Measurements from ENCODE around the gene CNNM1.

Gene CNNM1

GRCh38 chr10:99337901-99338300 lies 8.7 kb downstream of the CNNM1 start:
- no peak for DNase-seq (ENCODE audit: low spot score)

- no peak for DNase-seq (ENCODE audit: low spot score)
Measured at GRCh38 chr10:99339077-99339476, 9.9 kb downstream of the CNNM1 start.

- DNase-seq (ENCODE audit: low spot score), result no peak
Measured at GRCh38 chr10:99339563-99340047, 10.4 kb downstream of the CNNM1 start.

DNA sequence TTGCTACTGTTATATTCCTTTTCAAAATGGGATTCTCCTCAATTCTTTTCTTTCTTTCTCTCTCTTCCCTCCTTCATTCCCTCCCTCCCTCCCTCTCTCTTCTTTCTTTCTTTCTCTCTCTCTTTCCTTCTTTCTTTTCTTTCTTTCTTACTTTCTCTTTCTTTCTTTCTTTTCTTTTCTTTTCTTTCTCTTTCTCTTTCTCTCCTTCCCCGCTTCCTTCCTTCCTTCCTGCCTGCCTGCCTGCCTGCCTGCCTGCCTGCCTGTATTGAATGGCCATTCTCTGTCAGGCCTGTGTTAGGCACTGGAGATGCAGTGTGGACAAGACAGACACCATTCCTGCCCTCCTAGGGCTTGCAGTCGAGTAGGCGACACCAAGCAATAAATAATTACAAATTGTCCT lies 11.5 kb downstream of the CNNM1 start:
- no peak for DNase-seq (ENCODE audit: low spot score)

- DNase-seq (ENCODE audit: low spot score), result no peak
Measured at GRCh38 chr10:99341248-99341647, 12.1 kb downstream of the CNNM1 start.

GRCh38 chr10:99341860-99342490 lies 12.8 kb downstream of the CNNM1 start:
- DNase-seq (ENCODE audit: low spot score), result no peak

GRCh38 chr10:99343262-99343661 lies 14.1 kb downstream of the CNNM1 start:
- DNase-seq (ENCODE audit: low spot score), result no peak

- no peak for DNase-seq (ENCODE audit: low spot score)
Measured at GRCh38 chr10:99344715-99345114, 15.6 kb downstream of the CNNM1 start.

DNA sequence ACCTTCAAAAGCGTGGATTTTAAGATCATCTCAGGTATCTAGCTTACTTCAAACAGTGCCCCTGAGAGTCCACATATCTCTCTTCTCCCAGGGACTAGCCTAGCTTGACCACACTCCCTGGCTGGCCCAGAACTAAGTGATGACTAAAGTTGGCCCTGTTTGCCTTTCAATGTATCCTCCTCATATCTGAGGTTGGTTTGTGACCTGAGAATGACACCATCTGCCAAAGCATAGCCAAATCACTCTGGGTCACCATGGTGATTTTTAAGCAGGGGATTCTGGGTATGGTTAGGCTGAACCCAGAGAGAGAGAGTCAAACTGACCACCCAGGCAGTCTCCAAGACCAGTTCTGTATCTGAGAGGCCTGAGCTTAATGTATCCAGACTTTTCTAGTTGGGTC lies 16.2 kb downstream of the CNNM1 start:
- DNase-seq (ENCODE audit: low spot score), result no peak

DNA sequence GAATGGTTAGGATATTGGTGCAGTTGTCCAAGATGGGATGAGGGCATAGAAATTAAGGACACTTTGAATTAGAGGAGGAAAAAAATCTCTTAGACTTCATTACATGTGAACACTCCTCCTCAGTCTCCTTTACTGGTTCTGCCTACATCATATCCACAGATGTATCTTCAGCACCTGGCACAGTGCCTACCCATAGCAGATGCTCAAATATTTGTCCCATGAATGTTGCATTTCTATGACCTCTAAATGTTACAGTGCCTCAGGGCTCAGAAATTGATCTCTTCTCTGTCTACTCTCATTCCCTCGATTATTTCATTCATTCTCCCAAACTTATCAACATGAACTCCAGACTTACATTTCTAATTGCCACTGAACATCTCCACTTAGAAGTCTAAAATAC lies 17.1 kb downstream of the CNNM1 start:
- no peak for DNase-seq (ENCODE audit: low spot score)

GRCh38 chr10:99347672-99348071 lies 18.5 kb downstream of the CNNM1 start:
- no peak for DNase-seq (ENCODE audit: low spot score)

DNA sequence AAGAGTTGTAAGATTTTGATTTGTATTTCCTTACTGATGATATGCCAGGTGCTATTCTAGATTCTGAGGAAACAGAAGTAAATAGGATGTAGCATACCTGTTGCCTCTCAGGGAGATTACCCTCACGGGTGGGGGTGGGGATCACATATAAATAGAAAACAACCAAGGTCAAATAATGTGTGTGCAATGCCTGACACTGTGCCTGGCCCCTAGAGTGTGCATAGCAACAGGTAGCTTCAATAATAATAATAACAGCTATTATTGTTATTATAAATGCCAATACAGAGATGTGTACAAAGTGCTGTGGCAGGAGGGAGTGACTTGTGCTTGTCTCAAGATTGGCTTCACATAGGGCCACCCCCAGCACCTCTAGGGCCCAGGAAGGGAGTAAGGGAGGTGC lies 24.0 kb downstream of the CNNM1 start:
- no peak for DNase-seq (ENCODE audit: low spot score)

GRCh38 chr10:99357691-99358090 lies 28.5 kb downstream of the CNNM1 start:
- DNase-seq (ENCODE audit: low spot score), result no peak

DNA sequence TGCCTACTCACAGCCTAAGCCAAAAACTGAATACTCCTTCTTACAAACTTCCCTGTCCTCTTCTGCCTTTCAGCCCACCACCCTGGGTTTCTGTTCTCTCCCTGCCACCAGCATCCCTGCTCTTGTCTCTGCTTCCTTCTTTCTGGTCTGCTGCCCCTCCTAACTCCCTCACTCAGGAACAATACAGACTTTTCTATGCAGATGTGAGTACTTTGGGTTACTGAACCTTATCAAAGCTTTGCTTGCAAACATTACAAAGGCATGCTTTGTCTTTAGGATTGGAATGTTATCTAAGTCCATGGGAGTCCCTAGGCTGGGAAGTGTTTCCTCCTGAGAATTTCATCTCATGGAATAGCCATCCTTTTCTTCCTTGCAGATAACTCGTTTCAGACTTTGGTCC lies 28.9 kb downstream of the CNNM1 start:
- DNase-seq (ENCODE audit: low spot score), result no peak

DNA sequence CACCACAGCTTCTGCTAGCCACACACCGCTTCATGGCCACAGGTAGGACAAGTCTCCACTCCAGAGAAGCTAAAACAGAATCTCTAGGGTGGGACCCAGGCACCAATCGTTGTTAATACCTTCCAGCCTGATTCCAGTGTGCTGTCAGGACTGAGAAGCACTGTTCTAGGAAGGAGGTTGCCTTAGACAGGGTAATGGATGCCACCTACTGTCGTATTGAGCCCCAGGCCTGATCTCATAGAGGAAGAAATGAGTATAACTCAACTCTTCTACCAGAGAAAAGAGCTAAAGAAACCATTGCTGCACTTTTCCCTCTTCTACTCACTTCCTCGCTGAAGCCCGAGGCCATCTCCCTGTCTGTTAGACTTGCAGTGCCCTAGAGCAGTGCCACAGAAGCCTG lies 31.8 kb downstream of the CNNM1 start:
- DNase-seq (ENCODE audit: low spot score), result no peak

DNA sequence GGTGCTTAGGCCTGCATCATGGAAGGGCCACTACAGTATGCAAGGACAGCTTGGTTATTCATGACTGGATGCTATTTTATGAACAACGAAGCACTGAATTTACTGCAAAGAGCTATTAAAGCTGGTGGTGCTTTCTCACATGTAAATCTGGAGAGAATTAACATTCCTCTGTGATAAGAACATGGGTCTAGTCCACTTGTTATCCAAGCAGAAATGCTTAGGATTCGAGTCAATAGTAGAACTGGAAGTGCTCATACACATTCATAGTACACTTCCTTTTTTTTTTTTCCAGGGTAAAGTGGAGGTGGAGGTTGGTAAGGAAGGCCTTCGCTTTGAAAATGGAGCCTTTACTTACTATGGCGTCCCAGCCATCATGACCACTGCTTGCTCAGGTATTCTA lies 35.0 kb downstream of the CNNM1 start:
- DNase-seq (ENCODE audit: low spot score), result no peak

DNA sequence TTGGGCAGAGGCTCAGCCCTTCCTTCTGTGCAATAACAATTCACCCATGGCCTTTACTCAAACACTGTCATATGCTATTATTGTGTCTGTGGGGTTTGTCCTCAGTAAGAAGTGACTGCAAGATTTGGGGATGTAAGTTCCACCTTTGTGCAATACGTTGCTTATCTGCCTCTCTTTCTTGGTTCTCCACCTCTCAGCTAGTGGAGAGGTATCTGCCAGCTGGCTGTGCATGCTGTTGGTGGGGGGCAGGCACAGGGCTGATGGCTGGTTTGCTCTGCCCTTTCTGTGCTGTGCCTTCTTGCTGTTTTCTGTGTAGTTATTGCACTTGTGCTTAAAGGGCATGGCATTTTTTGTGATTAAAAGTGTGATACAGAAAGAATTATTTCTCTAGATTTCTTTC lies 36.2 kb downstream of the CNNM1 start:
- DNase-seq (ENCODE audit: low spot score), result no peak

GRCh38 chr10:99365736-99366135 lies 36.6 kb downstream of the CNNM1 start:
- DNase-seq (ENCODE audit: low spot score), result no peak

DNA sequence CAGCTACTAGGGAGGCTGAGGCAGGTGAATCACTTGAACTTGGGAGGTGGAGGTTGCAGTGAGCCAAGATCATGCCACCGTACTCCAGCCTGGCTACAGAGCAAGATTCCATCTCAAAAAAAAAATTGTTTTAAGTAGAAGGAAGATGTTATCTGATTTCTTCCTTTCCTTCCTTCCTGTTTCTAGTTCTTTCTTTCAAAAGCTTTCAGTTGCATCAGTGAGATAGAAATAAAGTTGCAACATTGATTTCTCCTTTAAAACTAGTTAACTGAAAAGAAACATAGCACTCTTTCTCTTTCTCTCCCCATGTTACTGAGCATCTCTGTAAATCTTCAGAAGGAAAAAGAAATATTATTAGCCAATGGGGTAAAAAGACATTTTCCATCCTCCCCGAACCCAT lies 37.5 kb downstream of the CNNM1 start:
- no peak for DNase-seq (ENCODE audit: low spot score)

GRCh38 chr10:99368646-99369045 lies 39.5 kb downstream of the CNNM1 start:
- no peak for DNase-seq (ENCODE audit: low spot score)

GRCh38 chr10:99369126-99369525 lies 40.0 kb downstream of the CNNM1 start:
- no peak for DNase-seq (ENCODE audit: low spot score)

- no peak for DNase-seq (ENCODE audit: low spot score)
Measured at GRCh38 chr10:99369551-99369950, 40.4 kb downstream of the CNNM1 start.

- DNase-seq (ENCODE audit: low spot score), result no peak
Measured at GRCh38 chr10:99370993-99371392, 41.8 kb downstream of the CNNM1 start.

GRCh38 chr10:99372546-99373271 lies 43.6 kb downstream of the CNNM1 start:
- DNase-seq (ENCODE audit: low spot score), result no peak
